Measurements from ENCODE around the gene EFCAB6.

DNA sequence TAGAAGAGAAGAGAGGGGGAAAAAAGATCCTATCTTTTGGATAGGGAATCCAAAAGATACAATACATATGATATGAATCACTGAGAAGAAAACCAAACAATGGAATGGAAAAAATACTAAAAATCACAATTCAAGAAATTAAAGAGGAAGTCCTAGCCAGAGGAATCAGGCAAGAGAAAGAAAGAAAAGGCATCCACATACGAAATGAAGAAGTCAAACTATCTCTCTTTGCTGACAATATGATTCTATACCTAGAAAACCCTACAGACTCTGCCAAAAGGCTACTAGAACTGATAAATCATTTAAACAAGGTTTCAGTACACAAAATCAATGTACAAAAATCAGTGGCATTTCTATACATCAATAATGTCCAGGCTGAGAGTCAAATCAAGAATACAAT lies 91.4 kb downstream of the EFCAB6 start:
- no peak for TF ChIP-seq POLR2AphosphoS5 (IDR thresholded peaks at IDR 0.05; ENCODE audit: low read depth, low read length)
- TF ChIP-seq POLR2A (IDR thresholded peaks at IDR 0.05; ENCODE audit: low read depth, low read length), result no peak
- no peak for TF ChIP-seq TAF1 (IDR thresholded peaks at IDR 0.05; ENCODE audit: low read depth, low read length)
- TF ChIP-seq POU2F2 (IDR thresholded peaks at IDR 0.05; ENCODE audit: low read depth, low read length), result no peak
- no peak for TF ChIP-seq PAX5 (IDR thresholded peaks at IDR 0.05; ENCODE audit: insufficient read depth, low read length, severe bottlenecking)

Data from GM12891 (cell line).